ENCODE data around the gene RUFY3.

DNA sequence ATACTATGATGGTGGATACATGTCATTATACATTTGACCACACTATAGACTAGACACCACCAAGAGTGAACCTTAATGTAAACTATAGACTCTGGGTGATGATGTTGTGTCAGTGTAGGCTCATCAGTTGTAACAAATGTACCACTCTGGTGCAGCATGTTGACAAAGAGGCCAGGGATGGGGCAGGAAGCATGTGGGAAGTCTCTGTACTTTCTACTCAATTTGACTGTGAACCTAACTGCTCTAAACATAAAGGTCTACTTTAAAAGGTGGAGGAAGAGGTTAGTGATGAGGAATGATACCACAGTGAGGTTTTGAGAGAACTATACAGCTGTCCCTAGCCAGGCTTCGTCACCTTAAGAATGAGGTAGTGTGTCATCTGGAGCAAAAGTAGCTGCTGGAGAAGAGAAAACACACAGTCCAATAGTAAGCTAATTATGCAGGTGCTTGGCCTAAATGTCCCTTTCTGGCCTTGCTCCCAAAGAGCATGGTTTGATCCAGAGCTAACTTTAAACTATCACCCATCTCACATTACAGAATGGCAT, 79.6 kb downstream of the RUFY3 start:
- no peak for TF ChIP-seq ZNF311 (tag by site-specific recombination; IDR thresholded peaks at IDR 0.05; ENCODE audit: borderline replicate concordance)
- TF ChIP-seq, protein P1, sequence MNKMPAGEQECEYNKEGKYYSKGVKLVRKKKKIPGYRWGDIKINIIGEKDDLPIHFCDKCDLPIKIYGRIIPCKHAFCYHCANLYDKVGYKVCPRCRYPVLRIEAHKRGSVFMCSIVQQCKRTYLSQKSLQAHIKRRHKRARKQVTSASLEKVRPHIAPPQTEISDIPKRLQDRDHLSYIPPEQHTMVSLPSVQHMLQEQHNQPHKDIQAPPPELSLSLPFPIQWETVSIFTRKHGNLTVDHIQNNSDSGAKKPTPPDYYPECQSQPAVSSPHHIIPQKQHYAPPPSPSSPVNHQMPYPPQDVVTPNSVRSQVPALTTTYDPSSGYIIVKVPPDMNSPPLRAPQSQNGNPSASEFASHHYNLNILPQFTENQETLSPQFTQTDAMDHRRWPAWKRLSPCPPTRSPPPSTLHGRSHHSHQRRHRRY (tag by site-specific recombination; IDR thresholded peaks at IDR 0.05), result no peak
- TF ChIP-seq ZNF560 (tag by site-specific recombination; IDR thresholded peaks at IDR 0.05; ENCODE audit: borderline replicate concordance), result no peak
- TF ChIP-seq GLI4 (tag by site-specific recombination; IDR thresholded peaks at IDR 0.05), result no peak
- TF ChIP-seq, protein P2, sequence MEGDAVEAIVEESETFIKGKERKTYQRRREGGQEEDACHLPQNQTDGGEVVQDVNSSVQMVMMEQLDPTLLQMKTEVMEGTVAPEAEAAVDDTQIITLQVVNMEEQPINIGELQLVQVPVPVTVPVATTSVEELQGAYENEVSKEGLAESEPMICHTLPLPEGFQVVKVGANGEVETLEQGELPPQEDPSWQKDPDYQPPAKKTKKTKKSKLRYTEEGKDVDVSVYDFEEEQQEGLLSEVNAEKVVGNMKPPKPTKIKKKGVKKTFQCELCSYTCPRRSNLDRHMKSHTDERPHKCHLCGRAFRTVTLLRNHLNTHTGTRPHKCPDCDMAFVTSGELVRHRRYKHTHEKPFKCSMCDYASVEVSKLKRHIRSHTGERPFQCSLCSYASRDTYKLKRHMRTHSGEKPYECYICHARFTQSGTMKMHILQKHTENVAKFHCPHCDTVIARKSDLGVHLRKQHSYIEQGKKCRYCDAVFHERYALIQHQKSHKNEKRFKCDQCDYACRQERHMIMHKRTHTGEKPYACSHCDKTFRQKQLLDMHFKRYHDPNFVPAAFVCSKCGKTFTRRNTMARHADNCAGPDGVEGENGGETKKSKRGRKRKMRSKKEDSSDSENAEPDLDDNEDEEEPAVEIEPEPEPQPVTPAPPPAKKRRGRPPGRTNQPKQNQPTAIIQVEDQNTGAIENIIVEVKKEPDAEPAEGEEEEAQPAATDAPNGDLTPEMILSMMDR (tag by site-specific recombination; IDR thresholded peaks at IDR 0.05), result no peak
- TF ChIP-seq ZNF184 (tag by site-specific recombination; IDR thresholded peaks at IDR 0.05), result no peak
